NCI-H2196 (cell line): ENCODE measurements around the gene CNTNAP3B.
"Not testable (repeated sequence)": the region's sequence is repeated elsewhere in the genome, so short reads cannot be mapped to it uniquely, and the experiment has no call there.

Source experiments
- DNase-seq: peaks from one replicate; lab custom pipeline; 2025; ENCODE audit not compliant: unreplicated experiment; lab: John Stamatoyannopoulos, UW

Gene CNTNAP3B

DNA sequence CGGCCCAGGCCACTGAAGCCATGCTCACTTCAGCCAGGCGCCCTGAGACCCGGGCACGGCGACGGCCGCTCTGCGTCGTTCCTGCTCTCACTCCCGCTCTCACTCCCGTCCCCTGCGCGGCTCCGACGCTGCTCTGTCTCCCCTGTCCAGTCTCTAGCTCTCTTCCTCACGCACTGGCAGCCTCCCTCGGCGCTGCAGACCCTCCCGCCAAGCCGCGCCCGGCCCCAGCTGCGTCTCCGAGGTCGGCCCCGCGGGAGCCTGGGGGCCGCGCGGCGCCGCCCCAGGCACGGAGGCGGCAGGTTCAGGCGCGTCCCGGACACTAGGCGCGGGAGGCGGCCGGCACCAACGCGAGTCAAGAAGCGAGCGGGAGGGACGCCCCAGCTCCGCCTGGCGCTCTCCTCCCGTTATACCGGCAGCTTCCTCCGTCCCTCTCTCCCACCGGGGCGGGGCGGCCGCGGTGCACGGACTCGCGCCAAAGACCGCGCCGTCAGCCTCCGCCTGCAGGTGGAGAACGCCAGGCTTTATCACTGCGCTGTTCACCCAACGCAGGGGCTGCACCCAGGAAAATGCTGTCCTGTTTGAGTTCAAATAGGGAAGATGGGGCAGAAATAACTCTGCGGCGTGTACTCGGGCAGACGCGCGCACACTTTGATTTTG, at the start of gene CNTNAP3B:
Gene CNTNAP3B (minus strand): TSS at position 354 of the 657 bp plus-strand sequence. CDS start 332 bp downstream, at position 22.
- not testable (repeated sequence) for DNase-seq

DNA sequence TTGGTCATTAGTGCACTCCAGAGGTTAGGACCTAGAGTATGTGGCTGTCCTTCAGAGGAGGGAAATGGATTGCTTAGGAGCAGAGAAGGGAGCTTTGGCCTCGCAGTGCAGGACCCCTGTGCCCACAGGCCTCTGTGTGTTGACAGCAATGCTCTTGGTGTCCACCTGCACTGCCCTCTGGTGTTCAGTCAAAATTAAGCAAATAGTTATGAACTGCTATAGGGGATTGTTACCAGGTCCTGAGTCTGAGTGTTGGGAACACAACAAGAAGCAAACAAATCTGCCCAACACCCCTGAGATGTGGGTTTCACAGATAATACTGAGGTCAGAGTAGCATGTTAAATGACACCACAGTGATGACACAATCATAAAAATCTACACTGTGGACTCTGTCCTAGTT, 31.1 kb upstream of the CNTNAP3B start:
- not testable (repeated sequence) for DNase-seq

DNA sequence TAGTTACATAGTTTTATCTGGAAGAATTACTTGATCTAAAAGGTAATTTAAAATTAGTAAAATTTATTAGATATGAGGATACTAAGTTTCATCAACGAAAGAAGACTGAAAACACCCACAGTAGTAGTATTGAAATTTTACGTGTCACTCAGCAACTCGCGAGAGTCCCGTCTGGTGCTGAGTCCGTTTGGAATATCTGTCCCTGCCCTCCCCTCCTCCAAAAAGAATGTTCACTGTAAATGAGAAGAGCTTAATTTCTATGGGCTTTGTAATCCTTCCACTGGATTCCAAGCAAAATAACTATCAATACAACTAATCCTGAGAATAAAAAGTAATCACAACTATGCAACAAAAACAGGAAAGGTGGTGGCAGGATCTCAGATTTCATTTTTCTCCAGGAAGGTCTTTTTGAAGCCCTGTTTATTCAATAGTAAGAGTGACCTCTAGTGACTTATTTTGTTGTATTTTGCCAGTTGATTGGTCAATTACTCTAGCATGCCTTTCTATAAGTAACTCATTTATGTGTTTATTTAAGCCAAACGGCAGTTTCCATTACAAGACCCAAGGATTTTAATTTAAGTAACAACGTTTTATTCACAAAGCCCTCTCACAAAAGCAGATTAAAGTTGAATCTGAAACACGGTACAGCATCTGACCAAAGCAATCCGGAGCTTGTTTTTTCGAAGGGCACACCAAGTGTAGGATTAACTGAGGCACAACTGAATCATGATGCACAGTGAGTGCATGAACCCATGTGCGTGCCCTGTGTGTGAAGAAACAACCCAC, 2.0 kb downstream of the CNTNAP3B start:
- DNase-seq, result not testable (repeated sequence)

DNA sequence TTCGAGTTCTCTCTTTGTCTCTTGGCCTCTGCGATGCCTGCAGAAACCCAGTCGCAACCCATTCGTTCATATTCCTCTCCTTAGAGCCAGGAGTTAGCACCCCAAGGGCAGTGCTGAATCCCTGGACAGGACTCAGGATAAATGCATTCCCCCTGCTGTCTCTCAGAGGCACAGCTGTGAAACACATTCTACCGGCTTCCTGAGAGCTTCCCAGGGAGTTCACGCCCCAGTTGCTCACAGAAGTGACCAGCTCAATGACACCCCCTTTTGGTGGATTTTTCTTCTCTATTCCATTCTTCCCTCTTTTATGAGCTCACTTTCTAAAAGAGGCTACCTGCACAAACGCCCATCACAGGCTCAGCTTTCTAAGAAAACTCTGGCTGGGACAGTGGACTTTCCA, 8.2 kb downstream of the CNTNAP3B start:
- not testable (repeated sequence) for DNase-seq

DNA sequence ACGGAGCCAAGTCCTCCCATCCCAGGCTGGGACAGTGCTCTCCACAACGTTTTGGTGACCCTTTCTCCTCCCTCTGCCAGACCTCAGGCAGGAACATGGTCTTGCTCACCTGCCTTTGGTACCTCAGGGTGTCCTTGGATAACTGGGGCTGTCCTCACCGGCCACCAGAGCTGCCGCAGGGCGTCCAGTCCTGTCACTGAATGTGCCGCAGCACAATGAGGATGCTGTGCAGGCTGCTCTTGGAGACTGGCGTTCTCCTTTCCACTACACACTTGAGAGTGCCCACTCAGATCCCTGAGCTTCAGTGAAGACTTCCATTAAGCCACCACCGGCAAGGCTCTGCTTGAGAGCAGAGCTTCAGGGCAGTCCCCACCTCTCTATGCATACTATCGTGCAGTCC, 33.3 kb downstream of the CNTNAP3B start:
- DNase-seq, result not testable (repeated sequence)

DNA sequence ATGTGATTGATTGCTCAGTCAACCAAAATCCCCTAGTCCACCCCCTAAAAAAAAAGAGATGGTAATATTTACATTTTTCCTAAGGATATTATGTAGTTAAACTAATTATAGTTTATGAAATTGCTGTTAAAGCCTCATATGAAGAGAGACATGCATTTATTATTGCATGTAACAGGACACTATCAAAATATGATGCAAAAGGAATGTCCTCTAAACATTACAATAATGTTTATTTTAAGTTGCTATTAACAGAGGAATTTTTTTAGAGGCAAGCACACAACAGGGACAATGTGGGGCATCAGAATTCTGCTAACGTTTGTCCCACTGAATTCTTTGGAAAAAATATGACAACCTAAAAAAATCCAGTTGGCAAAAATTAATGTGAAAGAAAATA, 44.7 kb downstream of the CNTNAP3B start:
- not testable (repeated sequence) for DNase-seq

DNA sequence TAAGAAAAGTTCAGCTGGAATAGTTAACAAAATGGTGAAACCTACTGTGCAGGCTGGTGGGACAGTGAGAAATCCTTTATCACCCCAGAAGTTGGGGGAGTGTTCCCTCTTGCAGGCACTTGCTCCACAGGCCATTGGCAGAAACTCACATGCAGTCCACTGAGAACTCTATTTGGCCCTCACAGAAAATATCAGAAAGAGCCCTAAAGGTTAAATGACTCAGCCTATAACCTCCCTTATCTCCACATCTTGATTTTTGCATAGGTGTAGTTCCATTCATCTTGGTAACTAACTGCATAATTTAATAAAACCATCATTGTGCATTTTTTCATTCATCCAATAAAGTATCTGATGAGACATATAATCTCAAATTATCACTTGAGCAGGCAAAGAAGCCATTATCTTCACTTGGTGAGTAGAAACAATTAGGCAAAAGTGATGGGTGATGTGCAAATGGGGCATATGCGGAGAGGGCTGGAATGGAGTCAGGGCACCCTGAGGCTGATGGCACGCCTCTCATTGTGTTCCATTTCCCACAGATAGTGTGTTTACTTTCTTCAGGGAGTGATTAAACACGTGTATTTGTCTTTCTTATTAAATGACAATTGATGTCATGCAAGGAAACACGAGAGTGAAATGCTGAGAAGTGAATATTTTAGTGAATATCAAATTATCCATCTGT, 45.2 kb downstream of the CNTNAP3B start:
- not testable (repeated sequence) for DNase-seq

DNA sequence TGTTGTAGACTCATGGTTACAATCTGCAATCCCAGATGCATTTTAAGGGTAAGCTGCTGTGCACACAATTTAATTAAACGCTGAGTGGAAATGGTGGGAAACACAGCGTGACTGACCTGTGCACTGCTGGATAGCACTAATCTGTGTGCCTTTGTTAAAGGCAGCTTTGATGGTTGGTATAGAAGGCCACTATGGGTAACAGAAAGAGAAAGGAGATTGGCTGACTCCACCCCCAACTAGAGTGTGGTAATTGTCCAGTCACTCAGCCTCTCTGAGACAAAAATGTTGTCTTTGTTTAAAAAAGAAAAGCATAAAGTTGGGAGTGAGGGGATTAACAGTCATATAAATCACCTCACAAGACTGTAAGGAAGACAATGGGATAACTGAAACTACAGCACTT, 48.9 kb downstream of the CNTNAP3B start:
- DNase-seq, result not testable (repeated sequence)

DNA sequence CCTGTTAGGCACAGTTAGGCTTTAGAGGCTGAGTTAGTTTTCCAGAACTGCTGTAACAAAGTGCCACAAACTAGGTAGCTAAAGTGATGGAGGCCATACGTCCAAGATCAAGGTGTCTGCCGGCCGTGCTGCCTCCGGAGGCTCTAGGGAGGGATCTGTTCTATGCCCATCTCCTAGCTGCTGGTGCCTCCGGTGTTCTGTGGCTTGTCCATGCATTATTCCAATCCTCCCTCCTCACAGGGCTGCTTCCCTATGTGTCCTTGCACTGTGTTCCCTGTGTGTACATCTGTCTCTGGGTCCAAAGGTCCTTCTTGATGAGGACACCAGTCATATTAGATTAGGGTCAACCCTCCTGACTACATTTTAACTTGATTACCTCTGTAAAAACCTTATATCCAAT, 54.4 kb downstream of the CNTNAP3B start:
- not testable (repeated sequence) for DNase-seq

DNA sequence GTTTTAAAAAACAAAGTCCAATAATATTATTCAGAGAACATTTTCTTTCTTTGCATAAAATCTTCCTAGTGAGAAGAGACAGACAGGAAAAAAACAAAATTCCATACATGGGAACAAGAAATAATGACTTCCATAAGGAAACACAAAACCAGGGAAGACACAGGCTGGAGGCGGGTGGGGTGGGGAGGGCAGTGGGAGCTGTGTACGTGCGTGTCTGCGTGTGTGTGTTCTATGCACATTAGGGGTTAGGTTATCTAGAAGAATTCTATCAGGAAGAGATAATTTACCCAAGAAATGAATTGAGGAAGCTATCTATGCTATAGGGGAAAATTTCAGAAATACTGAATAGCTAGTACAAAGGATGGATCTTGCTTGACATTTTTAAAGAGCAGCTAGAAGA, 58.2 kb downstream of the CNTNAP3B start:
- not testable (repeated sequence) for DNase-seq

DNA sequence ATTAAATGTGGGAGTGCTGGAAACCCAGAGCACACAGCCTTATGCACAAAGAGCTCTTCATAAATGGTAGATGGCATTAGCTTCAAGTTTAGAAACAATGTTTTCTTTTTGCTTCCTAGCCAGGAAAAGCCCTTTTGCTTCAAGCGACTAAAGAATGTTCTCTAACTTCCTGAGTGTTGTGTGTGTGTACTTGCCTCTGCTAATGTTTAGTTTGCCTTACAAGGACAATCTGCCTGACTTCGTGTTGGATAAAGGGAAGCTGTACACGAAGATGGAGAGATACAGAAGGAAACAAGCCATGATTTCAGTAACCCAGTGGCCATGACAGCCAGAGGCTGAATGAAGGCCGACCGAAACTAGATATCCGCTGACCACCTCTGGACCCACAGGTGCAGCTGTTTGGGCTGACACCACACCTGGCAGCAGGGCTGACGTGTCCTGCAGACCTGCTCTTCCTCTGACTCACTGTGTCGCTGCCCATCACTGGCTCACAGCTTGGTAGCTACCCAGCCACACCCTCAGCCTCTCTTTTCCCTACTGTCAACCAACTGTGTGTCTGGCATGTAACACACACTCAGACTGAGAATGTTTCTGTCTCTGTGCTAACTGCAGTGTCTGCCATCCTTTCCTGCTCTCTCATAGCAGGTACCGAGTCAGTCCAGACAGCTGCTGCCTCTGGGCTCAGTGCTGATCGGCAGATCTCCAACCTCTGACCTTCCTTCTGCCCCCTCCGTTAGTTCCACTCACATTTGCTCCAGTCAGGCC, 59.0 kb downstream of the CNTNAP3B start:
- DNase-seq, result not testable (repeated sequence)

DNA sequence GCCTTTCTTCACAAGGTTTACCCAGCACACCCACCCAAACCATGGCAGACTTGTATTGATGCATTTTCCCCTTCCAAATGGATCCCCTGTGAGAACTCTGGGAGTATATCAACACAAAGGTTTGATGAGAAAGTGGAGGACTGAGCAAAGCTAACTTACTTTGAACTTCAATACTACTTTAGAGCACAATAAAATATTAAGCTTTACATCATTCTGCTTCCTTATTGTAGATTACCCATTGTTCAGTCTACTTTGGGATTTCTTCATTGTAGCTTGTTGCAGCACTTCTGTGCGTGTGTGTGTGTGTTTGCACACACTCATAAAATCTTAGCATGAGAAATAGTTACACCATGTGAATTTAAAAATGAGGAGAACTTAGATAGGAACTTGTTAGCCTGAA, 75.4 kb downstream of the CNTNAP3B start:
- DNase-seq, result not testable (repeated sequence)

DNA sequence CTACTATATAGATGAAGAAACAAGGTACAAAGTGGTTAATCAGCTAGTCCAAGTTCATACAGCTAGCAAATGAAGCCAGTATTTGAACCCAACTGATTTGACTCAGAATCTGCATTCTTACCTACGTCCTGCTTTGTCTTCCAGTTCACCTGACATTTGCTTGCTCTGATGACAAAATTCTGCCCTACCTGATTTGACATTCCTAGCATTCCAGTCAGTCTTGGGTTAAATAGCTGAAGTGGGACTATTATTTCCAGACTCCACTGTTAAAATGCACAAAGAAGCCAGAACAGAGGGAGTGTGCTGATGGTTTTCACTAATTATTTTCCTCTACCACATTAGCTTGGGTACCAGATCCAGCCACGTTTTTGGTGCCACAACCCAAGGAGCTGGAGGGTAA, 78.5 kb downstream of the CNTNAP3B start:
- DNase-seq, result not testable (repeated sequence)

DNA sequence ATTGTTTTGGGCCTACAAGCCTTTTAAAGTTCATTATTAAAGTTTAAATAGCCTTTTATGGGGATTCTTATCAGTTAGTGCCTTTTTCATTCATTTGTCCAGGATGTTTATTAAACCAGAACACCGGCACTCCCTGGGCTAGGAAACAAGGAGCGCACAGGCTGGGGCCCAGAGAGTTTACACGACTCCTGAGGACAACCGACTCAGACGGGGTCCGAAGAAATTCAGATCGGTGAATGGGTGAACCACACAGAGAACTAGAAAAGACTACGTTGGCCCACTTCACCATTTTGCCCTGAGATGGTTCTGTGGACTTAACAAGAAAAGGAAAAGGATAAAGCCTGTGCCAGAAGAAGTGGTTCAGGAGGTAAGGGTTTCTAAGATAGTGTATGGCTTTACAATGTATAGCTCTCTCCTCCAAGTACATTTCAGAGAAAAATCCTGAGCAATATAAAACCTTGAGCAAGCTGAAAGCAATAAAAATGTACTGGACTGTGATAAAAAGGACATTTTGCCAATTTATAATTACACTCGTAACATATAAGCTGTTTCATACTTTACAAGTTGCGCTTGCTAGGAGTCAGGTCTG, 84.7 kb downstream of the CNTNAP3B start:
- not testable (repeated sequence) for DNase-seq

DNA sequence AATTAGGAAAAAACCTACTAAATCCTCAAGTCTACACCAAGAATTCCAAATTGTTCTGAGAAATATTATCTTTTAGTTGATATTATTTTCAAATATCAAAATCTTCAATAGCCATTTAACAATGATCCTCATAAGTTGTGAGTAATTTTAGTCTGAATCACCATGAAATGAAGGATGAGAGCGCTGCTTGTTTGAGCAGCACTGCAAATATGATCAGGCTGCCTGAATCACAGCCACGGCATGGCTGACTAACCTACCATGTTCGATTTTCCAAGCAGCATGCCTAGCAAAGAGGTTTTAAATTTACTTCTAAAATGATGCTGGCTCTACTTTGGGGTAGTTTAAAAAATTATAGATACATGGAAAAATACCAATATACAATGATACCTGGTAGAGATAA, 95.7 kb downstream of the CNTNAP3B start:
- not testable (repeated sequence) for DNase-seq

DNA sequence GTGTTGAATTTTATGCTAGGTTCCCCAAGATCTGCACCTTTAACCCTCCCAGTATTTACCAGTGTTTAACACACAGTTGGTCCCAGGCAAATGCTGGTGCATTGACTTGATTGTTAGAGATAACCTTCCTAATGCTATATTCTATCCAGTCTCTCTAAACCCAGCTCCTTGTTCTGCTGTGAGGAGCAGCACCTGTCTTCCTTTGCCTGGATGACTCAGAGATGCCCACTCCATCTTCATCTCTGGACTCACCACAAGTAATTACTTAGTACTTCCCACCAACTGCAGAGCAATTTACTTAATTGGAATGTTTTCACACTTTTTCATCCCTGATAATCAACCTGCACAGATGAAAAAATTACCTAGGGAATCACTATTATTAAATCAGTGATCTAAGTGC, 108.6 kb downstream of the CNTNAP3B start:
- not testable (repeated sequence) for DNase-seq

DNA sequence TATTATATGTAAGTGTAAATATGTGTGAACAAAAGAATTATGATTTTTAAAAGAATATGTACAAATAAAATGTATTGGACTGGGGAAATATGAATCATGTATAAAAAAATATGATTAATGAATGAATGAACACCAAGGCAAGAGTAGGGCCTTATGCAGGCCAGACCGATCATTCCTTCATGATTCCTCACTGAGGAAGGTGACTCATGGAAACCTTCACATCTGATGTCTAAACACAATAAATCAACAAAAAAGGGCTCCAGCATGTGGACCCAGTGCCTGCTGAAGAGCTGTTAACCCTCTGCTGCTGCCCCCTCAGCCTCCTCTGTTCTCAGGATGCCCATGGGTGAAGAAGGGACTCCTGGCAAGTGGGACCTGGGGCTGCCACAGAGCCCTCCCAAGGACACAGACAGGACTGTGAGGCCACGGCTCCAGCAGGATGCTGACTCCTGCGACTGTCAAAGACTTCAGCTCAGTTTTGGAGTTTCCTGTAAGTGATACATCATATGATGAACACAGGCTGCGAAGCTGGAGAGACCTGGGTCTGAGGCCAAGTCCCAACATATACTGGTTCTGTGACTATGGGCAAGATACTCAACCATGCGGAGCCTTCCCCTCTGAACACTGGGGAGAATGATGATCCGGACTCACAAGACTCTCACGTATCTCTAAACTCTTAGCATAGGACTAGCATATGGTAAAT, 110.9 kb downstream of the CNTNAP3B start:
- DNase-seq, result not testable (repeated sequence)

DNA sequence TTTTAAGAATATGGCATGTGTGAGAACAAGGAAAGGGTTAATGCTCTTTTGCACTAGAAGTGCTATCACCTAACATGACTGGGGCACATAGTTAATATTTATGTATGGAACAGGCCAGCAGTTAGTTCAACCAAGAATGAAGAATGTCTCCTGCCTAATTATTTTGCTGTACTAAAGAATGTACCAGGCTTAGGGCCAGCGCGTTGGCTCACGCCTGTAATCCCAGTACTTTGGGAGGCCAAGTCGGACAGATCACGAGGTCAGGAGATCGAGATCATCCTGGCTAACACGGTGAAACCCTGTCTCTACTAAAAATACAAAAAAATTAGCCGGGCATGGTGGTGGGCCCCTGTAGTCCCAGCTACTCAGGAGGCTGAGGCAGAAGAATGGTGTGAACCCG, 114.9 kb downstream of the CNTNAP3B start:
- not testable (repeated sequence) for DNase-seq

DNA sequence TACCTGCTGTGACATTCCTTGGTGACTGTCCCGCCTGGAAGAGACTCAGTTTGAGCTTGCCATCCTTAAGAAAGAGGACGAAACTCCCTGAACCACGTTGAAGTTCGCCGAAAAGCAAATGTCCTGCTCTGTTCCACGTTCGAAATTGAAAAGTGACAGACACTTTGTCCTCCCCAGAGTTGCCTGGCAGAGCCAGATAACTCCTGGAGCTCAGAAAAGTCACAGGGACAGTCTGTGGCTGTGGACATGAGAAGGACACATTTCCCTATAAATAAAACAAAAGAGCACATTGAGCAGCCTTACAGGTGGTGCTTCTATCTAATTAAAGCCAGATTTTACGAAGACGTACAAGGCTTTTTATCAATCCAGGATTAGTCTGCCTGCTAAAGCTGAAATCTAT, 137.6 kb downstream of the CNTNAP3B start:
- not testable (repeated sequence) for DNase-seq

DNA sequence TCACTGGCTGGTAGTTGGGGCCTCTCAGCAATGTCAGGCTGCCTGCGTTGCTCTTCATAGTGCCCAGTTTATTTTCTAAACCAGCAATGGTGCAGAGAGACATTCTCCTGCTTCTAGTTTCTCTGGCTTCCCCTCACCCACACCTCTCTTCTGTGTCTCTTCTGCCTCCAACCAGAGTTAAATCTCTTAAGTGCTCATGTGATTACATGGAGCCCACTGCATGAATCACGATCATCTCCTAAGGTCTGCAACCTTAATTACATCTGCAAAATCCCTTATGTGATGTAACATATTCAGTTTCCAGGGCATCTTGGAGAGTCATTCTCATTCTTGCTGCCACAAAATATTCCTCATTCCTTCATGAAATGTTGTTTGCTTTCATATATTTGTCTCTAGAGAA, 149.0 kb downstream of the CNTNAP3B start:
- not testable (repeated sequence) for DNase-seq
